HT1080 (cell line): Measurements from ENCODE around the gene TAS2R13. TPM values are rescaled to one million over a fixed set of nuclear protein-coding genes. Genes with fewer than 3 reads are reported as not detected.

Experiments used
- DNase-seq: peaks from one replicate; pipeline ENCODE4 v3.0.0-alpha.2; 2015; ENCODE audit warnings: low read depth
- polyA plus RNA-seq, 2 experiments: library from polyadenylated mRNA; depleted of rRNA; stranded (reverse); fragments of >200 nt; gene quantifications; 2 replicates each; pipeline ENCODE4 v1.2.3, GENCODE V29; 2015
- total RNA-seq: library from RNA; depleted of rRNA; stranded (reverse); fragments of >200 nt; shearing (Covaris generic); gene quantifications from 2 replicates; pipeline ENCODE4 v1.2.3, GENCODE V29; 2014; rRNA removed

The TAS2R13 gene, protein sequence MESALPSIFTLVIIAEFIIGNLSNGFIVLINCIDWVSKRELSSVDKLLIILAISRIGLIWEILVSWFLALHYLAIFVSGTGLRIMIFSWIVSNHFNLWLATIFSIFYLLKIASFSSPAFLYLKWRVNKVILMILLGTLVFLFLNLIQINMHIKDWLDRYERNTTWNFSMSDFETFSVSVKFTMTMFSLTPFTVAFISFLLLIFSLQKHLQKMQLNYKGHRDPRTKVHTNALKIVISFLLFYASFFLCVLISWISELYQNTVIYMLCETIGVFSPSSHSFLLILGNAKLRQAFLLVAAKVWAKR
- total RNA-seq: 0.13 and 0.42 TPM in 2 replicates
- polyA plus RNA-seq (2015; cell fraction: cytosol; rRNA removed): not detected in 2 replicates
- polyA plus RNA-seq (2015; cell fraction: nucleus; rRNA removed): 0.12 TPM in 1 of 2 replicates, not detected in the other

DNA sequence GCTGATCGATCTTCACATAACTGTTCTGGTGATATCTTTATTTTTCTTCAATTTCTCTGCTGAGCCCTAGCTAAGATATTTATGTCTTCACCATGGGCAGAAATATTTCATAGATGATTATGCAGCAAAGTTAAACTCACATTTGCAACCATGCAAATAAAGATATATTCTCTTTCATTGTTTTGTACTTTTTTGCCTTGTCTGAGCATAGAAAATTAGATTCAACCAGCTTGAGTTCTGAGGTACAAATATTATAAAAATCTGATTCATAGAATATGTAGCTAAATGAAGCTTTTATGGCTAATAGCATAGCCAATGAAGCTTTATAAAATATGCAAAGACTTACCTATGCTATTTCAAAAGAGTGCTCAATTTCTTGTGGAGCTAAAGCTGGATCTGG lies at the start of gene TAS2R13:
TSS of gene TAS2R13 (minus strand) at position 101 of the 400 bp plus-strand sequence. CDS start 264 bp downstream, outside the sequence.
- DNase-seq: no peak

DNA sequence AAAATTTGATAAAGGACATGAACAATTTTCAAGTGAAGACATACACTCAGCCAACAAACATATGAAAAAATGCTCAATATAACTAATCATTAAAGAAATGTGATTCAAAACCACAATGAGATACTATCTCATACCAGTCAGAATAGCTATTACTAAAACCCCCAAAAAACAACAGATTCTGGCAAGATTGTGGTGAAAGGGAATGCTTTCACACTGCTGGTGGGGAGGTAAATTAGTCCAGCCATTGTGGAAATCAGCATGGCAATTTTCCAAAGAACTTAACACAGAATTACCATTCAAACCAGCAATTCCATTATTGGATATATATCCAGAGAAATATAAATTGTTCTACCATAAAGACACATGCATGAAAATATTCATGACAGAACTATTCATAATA lies 48.4 kb upstream of the TAS2R13 start:
- no peak for DNase-seq

GRCh38 chr12:10956085-10956484 lies 46.7 kb upstream of the TAS2R13 start:
- DNase-seq: no peak

- DNase-seq: no peak
These were observed 43.3 kb upstream of the TAS2R13 start for GRCh38 chr12:10952645-10953044.

DNA sequence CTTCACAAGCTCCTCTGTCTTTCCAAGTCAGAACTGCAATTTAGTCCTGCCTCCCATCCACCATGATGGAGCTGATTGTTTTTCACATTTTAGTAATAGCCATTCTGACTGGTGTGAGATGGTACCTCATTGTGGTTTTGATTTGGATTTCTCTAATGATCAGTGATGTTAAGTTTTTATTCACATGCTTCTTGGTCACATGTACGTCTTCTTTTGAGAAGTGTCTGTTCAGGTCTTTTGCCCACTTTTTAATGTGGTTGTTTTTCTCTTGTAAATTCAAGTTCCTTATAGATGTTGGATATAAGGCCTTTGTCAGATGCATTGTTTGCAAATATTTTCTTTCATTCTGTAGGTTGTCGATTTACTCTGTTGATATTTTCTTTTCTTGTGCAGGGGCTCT lies 33.8 kb upstream of the TAS2R13 start:
- no peak for DNase-seq

- DNase-seq: peak; percentile 65
These were observed 32.7 kb upstream of the TAS2R13 start for GRCh38 chr12:10941916-10942607.

GRCh38 chr12:10941369-10941768 lies 32.0 kb upstream of the TAS2R13 start:
- DNase-seq: no peak

- peak; percentile 82 for DNase-seq
These were observed 31.0 kb upstream of the TAS2R13 start for GRCh38 chr12:10940389-10940788.

- DNase-seq: no peak
These were observed 29.8 kb upstream of the TAS2R13 start, which contains the start of gene TAS2R14 for GRCh38 chr12:10939163-10939562. TSS of gene TAS2R14 (minus strand) at chr12:10939263. CDS start at chr12:10939207, 56 bp downstream.

DNA sequence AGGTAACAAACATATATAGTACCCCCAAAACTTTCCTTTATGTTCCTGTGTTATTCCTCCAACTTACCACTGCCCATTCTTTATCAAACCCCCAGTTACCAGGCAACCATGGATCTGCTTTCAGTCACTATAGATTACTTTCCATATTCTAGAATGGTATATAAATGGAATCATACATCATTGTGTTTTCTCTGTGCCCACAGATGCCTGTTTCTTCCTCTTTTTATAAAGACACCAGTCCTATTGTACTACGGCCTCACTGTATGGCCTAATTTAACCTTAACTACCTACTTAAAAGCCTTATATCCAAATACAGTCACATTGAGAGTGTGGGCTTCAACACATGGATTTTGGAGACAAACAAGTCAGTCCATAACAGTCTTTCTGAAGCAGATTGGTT lies 27.1 kb upstream of the TAS2R13 start:
- no peak for DNase-seq

DNA sequence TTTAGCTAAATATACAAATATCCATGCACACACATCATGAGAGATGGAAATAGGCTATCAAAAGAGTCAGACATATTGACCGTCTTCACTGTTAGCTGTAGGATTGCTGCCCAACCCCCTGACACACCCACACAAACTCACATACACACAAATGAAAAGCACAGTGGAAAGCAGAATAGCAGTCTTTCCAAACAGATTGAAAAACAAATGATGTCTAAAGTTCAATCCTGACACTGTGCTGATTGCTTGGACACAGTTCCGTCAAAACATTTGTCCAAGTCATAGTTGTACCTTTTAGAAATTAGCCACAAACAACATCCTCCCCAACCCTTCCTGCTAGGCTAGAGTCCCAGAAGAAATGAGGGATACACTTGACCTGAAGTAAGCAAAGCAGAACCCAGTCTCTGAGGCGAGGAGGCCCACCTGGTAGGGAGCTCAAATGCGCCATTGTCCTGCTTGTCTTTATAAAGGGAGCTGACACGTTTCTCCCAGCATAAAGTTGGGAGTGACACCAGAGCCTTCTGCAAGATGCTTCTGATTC lies 19.5 kb upstream of the TAS2R13 start, which contains the start of gene PRH2:
TSS of gene PRH2 (plus strand) at position 491 of the 541 bp plus-strand sequence. CDS start at position 529, 38 bp downstream.
- DNase-seq: no peak

DNA sequence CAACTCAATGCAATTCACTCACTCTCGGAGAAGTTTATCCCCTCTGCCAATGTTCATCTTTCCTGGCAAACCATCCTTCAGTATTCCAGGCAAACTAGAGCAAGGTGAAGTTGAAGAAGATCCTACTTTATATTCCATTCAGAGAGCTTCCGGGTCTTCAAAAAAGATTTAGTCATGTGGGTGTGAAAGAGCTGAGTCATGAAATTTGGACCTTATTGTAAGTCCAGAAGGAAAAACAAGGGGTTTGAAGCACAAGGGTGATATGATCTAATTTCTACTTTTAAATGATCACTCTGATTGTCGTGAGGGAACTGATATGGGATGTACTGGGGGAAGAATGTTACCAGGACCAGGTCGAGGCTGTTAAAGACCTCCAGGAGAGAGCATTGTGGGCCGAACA lies 16.9 kb upstream of the TAS2R13 start:
- no peak for DNase-seq

- no peak for DNase-seq
These were observed 10.4 kb upstream of the TAS2R13 start for GRCh38 chr12:10919809-10920208.

DNA sequence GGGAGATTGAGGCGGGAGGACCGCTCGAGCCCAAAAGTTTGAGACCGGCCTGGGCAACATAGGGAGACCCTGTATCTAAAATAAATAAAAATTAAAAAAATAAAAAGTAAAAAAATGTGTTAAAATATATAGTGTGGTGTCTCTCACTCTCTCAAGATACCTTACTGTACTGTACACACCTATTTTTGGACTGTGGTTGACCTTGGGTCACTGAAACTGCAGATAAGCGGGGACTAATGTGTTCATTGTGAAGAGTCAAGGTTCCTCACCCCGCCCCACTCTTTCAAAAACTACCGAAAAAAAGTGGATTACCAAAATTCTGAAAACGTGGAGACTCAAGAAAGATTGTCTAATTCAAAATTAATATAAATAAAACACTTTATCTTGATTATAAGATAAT lies 1.0 kb upstream of the TAS2R13 start:
- DNase-seq: no peak

GRCh38 chr12:10904686-10905085 lies 4.7 kb downstream of the TAS2R13 start:
- DNase-seq: no peak

DNA sequence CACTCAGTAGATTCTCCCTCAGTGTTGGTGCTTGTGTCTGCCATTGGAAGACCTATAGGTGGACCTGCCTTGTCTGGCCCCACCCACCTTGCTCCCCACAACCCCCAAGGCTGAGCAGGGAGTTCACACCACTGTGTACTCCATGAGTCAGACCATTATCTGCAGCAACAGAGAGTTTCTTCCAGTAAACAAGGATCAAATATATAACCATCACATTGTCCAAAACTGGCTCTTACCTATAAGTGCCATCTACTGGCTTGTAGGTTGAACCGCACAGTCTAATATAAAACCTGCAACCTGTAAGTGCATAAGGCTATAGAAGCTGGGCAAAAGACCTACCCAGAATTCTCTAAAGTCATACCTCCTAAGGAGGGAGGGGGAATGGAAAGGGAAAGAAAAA lies 7.9 kb downstream of the TAS2R13 start:
- DNase-seq: peak; percentile 39

- no peak for DNase-seq
These were observed 8.4 kb downstream of the TAS2R13 start for GRCh38 chr12:10900972-10901371.

DNA sequence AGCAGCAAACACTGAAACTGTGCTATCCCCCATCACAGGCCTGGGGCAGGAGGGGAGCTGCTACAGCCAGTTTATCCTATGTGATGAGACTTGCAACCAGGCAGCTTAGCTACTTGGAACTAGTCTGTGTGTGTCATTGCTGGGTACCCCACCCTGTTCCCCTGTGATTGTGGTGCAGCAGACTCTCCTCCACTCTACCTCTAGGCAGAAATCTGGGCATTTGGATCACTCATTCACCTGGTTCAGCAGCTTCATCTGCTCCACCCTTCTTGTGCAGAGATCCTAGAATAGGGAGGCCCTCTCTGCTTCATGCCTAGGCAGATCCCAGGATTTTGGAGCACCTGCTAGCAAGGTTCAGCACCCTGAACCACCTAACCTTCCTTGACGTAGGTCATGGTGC lies 8.8 kb downstream of the TAS2R13 start:
- DNase-seq: no peak

GRCh38 chr12:10896854-10897253 lies 12.5 kb downstream of the TAS2R13 start:
- DNase-seq: no peak

GRCh38 chr12:10891937-10892336 lies 17.4 kb downstream of the TAS2R13 start:
- no peak for DNase-seq

DNA sequence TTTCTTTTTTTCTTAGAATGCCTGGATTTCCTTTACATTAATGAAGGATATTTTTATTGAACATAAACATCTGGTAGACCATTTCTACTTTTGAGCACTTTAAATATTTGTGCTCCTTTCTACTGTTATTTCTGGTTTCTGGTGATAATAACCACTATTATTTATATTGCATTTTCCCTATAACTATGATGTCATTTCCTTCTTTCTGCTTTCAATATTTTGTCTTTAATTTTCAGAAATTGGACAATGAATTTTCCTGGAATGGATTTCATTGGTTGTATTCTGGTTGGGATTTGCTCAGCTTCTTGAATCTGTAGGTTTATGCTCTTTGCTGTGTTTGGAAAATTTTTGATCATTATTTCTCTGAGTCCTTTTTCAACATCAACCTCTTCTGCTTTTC lies 20.1 kb downstream of the TAS2R13 start:
- no peak for DNase-seq

DNA sequence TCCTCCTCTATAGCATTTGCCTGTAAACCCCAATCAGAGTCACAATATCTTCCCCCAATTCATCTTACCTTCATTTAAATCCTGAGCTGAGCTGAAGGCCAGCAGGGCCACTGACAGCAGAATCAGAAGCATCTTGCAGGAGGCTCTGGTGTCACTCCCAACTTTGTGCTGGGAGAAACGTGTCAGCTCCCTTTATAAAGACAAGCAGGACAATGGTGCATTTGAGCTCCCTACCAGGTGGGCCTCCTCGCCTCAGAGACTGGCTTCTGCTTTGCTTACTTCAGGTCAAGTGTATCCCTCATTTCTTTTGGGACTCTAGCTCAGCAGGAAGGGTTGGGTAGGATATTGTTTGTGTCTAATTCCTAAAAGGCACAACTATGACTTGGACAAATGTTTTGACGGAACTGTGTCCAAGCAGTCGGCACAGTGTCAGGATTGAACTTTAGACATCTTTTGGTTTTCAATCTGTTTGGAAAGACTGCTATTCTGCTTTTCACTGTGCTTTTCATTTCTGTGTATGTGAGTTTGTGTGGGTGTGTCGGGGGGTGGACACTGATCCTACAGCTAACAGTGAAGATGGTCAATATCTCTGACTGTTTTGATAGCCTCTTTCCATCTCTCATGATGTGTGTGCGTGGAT lies 25.2 kb downstream of the TAS2R13 start, which contains the start of gene PRH1:
TSS of gene PRH1 (minus strand) at position 170 of the 640 bp plus-strand sequence. CDS start at position 132, 38 bp downstream.
- no peak for DNase-seq
